ENCODE data around the gene FHIT.

Gene FHIT

GRCh38 chr3:60743631-60744164 lies 507.6 kb downstream of the FHIT start:
- H3K4me3 ChIP-seq (ENCODE audit: low read depth, low read length), result no peak overlapping the region
- TF ChIP-seq, protein P1, sequence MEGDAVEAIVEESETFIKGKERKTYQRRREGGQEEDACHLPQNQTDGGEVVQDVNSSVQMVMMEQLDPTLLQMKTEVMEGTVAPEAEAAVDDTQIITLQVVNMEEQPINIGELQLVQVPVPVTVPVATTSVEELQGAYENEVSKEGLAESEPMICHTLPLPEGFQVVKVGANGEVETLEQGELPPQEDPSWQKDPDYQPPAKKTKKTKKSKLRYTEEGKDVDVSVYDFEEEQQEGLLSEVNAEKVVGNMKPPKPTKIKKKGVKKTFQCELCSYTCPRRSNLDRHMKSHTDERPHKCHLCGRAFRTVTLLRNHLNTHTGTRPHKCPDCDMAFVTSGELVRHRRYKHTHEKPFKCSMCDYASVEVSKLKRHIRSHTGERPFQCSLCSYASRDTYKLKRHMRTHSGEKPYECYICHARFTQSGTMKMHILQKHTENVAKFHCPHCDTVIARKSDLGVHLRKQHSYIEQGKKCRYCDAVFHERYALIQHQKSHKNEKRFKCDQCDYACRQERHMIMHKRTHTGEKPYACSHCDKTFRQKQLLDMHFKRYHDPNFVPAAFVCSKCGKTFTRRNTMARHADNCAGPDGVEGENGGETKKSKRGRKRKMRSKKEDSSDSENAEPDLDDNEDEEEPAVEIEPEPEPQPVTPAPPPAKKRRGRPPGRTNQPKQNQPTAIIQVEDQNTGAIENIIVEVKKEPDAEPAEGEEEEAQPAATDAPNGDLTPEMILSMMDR (IDR thresholded peaks at IDR 0.05; ENCODE audit: borderline replicate concordance, insufficient read depth, low read depth, low read length), result no peak

GRCh38 chr3:60742606-60743145 lies 508.6 kb downstream of the FHIT start:
- TF ChIP-seq, protein P1 (IDR thresholded peaks at IDR 0.05; ENCODE audit: borderline replicate concordance, insufficient read depth, low read depth, low read length), result no peak

DNA sequence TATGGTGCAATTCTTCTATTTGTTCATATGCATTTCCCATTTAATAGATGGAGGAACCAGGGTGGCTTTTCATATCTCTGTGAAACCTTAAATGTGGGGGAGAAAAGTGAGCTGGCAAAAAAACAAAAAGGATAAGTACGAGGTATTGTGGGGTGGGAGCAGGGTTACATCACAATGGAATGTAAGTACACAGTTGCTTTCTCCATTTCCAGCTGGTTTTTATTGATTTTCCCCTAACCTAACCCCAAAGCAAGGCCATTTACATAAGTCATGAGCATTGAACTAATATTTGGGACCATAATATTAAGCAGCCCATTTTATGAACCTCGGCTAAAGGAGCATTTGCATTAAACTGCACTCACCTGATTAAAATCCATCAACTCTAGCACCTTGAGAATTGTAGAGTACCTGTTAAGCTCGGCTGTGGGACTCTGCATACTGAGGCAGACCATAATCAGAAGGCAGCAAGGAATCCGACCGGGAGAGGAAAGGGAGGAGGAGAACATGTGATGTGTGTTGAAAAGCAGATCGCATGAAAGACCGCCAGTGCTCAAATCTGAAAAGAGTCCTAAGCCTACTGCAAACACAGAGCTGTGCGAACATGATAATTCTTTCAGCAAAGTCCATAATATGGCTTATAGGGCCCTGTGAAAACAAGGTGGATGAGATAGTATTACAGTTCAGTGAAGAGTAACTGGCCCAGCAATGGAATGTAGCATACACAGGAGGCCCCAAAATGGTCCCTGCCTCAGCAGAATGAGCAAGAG lies 513.4 kb downstream of the FHIT start:
- TF ChIP-seq, protein P1 (IDR thresholded peaks at IDR 0.05; ENCODE audit: borderline replicate concordance, insufficient read depth, low read depth, low read length), result no peak
- no peak overlapping the region for H3K4me3 ChIP-seq (ENCODE audit: low read depth, low read length)

More at GRCh38 chr3:60742606-60743145, 508.6 kb downstream of the FHIT start:
- H3K4me3 ChIP-seq (ENCODE audit: low read depth, low read length), result no peak overlapping the region

GRCh38 chr3:60730371-60730770 lies 520.9 kb downstream of the FHIT start:
- TF ChIP-seq, protein P1 (IDR thresholded peaks at IDR 0.05; ENCODE audit: borderline replicate concordance, insufficient read depth, low read depth, low read length), result no peak
- no peak overlapping the region for H3K4me3 ChIP-seq (ENCODE audit: low read depth, low read length)

DNA sequence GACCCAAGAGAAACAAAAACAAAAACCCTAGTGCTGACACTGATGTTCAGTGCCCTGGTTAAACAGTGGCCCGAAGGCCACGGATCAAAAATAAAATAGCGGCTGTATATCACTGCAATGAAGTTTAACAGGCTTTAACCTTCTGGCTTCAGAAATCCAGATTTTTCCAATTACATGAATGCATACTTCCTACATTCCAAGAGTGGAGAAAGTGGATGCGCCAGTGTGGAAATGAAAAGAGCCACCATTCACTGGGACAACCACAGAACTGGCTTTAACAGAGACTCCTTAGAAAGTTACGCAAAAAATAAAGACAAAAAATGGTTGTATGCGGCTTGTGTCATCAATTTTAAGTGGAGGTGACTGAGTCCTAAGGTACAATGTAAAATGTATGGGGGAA lies 522.2 kb downstream of the FHIT start:
- TF ChIP-seq, protein P1 (IDR thresholded peaks at IDR 0.05; ENCODE audit: borderline replicate concordance, insufficient read depth, low read depth, low read length), result no peak
- no peak overlapping the region for H3K4me3 ChIP-seq (ENCODE audit: low read depth, low read length)

DNA sequence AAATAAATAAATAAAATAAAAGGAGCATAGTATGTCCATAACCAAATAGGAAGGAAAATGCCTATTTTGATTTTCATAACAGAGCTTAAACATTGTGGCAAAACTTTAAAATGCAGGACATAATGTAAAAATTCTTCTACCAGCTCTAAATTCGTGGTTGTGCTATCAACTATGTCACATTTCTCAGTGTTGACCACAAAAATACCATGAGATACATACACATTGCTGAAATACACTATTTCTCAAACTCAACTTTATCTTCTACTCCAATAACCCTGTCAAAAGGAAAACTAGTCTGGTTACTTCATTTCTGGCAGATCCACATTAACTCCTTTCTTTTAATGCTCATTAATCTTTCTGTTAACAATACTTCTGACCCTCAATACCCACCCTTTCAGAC lies 523.2 kb downstream of the FHIT start:
- H3K4me3 ChIP-seq (ENCODE audit: low read depth, low read length), result no peak overlapping the region
- TF ChIP-seq, protein P1 (IDR thresholded peaks at IDR 0.05; ENCODE audit: borderline replicate concordance, insufficient read depth, low read depth, low read length), result no peak

- no peak overlapping the region for H3K4me3 ChIP-seq (ENCODE audit: low read depth, low read length)
- TF ChIP-seq, protein P1 (IDR thresholded peaks at IDR 0.05; ENCODE audit: borderline replicate concordance, insufficient read depth, low read depth, low read length), result no peak
Observed at GRCh38 chr3:60720736-60721135, 530.5 kb downstream of the FHIT start.
